GF-D8 (cell line): ENCODE measurements around the gene SMAD6.

Source experiments
- DNase-seq: peaks from one replicate; lab custom pipeline; 2025; lab: John Stamatoyannopoulos, UW

Gene SMAD6

GRCh38 chr15:66758844-66759243 lies 56.8 kb downstream of the SMAD6 start:
- DNase-seq = no peak

GRCh38 chr15:66760097-66760967 lies 58.3 kb downstream of the SMAD6 start:
- no peak for DNase-seq

- DNase-seq = no peak
These were observed 59.1 kb downstream of the SMAD6 start for GRCh38 chr15:66760968-66761725.

- DNase-seq = no peak
These were observed 59.9 kb downstream of the SMAD6 start for GRCh38 chr15:66761726-66762595.

GRCh38 chr15:66763186-66764071 lies 61.4 kb downstream of the SMAD6 start:
- DNase-seq = no peak

GRCh38 chr15:66764072-66764786 lies 62.2 kb downstream of the SMAD6 start:
- no peak for DNase-seq

GRCh38 chr15:66765478-66766281 lies 63.6 kb downstream of the SMAD6 start:
- DNase-seq = peak; percentile 38

- DNase-seq = no peak
These were observed 64.5 kb downstream of the SMAD6 start for GRCh38 chr15:66766282-66767230.

- no peak for DNase-seq
These were observed 65.2 kb downstream of the SMAD6 start for GRCh38 chr15:66767240-66767659.

GRCh38 chr15:66768987-66769386 lies 67.0 kb downstream of the SMAD6 start:
- no peak for DNase-seq

- no peak for DNase-seq
These were observed 68.7 kb downstream of the SMAD6 start for GRCh38 chr15:66770518-66771350.

- no peak for DNase-seq
These were observed 69.3 kb downstream of the SMAD6 start for GRCh38 chr15:66771351-66771650.

GRCh38 chr15:66772604-66773128 lies 70.6 kb downstream of the SMAD6 start:
- no peak for DNase-seq

GRCh38 chr15:66773129-66773873 lies 71.3 kb downstream of the SMAD6 start:
- DNase-seq = no peak

- DNase-seq = no peak
These were observed 72.2 kb downstream of the SMAD6 start for GRCh38 chr15:66774001-66774814.
